Measurements from ENCODE around the gene TMEM129.

The TMEM129 gene

GRCh38 chr4:1682860-1683259 lies 38.3 kb downstream of the TMEM129 start:
- Histone ChIP-seq H3K27ac (ENCODE audit: low read length) (no peak overlapping the region), H3K9me3 (ENCODE audit: insufficient read depth, low read length, severe bottlenecking) (no peaks in the 10 kb centered on the region), H2AFZ (ENCODE audit: low read depth, low read length) (0 out of 2 replicates have a peak overlapping the region, but pooled peaks have one; percentile 21), H4K20me1 (ENCODE audit: insufficient read depth, low read length) (no peaks in the 10 kb centered on the region), H3K4me2 (ENCODE audit: insufficient read depth, low read length) (peak overlapping the region; percentile 82; the same call in 1 of the 2 replicates), H3K9ac (ENCODE audit: low read depth, low read length) (no peak overlapping the region; the same call in 1 of the 2 replicates), H3K27me3 (ENCODE audit: insufficient read depth, low read length, poor library complexity) (no peaks in the 10 kb centered on the region), H3K79me2 (ENCODE audit: insufficient read depth, low read length) (no peaks in the 10 kb centered on the region), H3K4me3 (ENCODE audit: low read depth in 1 of 2, low read length in 2 of 2) (no peak overlapping the region), H3K4me1 (ENCODE audit: insufficient read depth, low read length) (peaks cover 19% of the 10 kb centered on the region), H3K36me3 (ENCODE audit: insufficient read depth, low read length) (no peaks in the 10 kb centered on the region)
- ATAC-seq (ENCODE audit: insufficient read depth, low read depth): no peak
- TF ChIP-seq, protein P1, sequence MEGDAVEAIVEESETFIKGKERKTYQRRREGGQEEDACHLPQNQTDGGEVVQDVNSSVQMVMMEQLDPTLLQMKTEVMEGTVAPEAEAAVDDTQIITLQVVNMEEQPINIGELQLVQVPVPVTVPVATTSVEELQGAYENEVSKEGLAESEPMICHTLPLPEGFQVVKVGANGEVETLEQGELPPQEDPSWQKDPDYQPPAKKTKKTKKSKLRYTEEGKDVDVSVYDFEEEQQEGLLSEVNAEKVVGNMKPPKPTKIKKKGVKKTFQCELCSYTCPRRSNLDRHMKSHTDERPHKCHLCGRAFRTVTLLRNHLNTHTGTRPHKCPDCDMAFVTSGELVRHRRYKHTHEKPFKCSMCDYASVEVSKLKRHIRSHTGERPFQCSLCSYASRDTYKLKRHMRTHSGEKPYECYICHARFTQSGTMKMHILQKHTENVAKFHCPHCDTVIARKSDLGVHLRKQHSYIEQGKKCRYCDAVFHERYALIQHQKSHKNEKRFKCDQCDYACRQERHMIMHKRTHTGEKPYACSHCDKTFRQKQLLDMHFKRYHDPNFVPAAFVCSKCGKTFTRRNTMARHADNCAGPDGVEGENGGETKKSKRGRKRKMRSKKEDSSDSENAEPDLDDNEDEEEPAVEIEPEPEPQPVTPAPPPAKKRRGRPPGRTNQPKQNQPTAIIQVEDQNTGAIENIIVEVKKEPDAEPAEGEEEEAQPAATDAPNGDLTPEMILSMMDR (IDR thresholded peaks at IDR 0.05; ENCODE audit: borderline replicate concordance, extremely low read depth, low read length, poor library complexity, severe bottlenecking): no peak
- TF ChIP-seq EZH2 (IDR thresholded peaks at IDR 0.05; ENCODE audit: borderline replicate concordance, low read depth, low read length, severe bottlenecking): no peak
- DNase-seq: no peak

DNA sequence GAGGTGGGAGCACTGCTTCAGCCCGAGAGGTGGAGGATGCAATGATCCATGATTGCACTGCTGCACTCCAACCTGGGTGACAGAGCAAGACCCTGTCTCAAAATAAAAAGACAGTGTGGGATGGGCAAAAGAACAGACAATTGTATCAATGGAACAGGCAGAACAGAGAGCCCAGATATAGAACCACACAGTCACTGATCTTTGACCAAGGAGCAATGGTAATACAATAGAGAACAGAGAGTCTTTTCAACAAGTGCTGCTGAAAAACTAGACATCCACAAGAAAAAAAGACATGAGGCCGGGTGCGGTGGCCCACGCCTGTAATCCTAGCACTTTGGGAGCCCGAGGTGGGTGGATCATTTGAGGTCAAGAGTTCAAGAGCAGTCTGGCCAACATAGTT lies 42.9 kb downstream of the TMEM129 start:
- Histone ChIP-seq H3K4me2 (ENCODE audit: insufficient read depth, low read length) (no peak overlapping the region), H4K20me1 (ENCODE audit: insufficient read depth, low read length) (no peaks in the 10 kb centered on the region), H3K4me3 (ENCODE audit: low read depth in 1 of 2, low read length in 2 of 2) (no peak overlapping the region), H3K4me1 (ENCODE audit: insufficient read depth, low read length) (peaks cover 2% of the 10 kb centered on the region), H3K9me3 (ENCODE audit: insufficient read depth, low read length, severe bottlenecking) (no peaks in the 10 kb centered on the region), H3K79me2 (ENCODE audit: insufficient read depth, low read length) (no peaks in the 10 kb centered on the region), H2AFZ (ENCODE audit: low read depth, low read length) (no peak overlapping the region), H3K27me3 (ENCODE audit: insufficient read depth, low read length, poor library complexity) (no peaks in the 10 kb centered on the region), H3K36me3 (ENCODE audit: insufficient read depth, low read length) (no peaks in the 10 kb centered on the region), H3K9ac (ENCODE audit: low read depth, low read length) (no peak overlapping the region), H3K27ac (ENCODE audit: low read length) (no peak overlapping the region)
- TF ChIP-seq, protein P1 (IDR thresholded peaks at IDR 0.05; ENCODE audit: borderline replicate concordance, extremely low read depth, low read length, poor library complexity, severe bottlenecking): no peak
- TF ChIP-seq EZH2 (IDR thresholded peaks at IDR 0.05; ENCODE audit: borderline replicate concordance, low read depth, low read length, severe bottlenecking): no peak
- ATAC-seq (ENCODE audit: insufficient read depth, low read depth) (no peak), DNase-seq (no peak)

- no peaks in the 10 kb centered on the region for H4K20me1 ChIP-seq (ENCODE audit: insufficient read depth, low read length)
- DNase-seq (no peak), ATAC-seq (ENCODE audit: insufficient read depth, low read depth) (no peak)
- no peak overlapping the region for H3K4me3 ChIP-seq (ENCODE audit: low read depth in 1 of 2, low read length in 2 of 2)
- no peak overlapping the region for H3K27ac ChIP-seq (ENCODE audit: low read length)
- no peaks in the 10 kb centered on the region for H3K4me1 ChIP-seq (ENCODE audit: insufficient read depth, low read length)
- no peak for TF ChIP-seq EZH2 (IDR thresholded peaks at IDR 0.05; ENCODE audit: borderline replicate concordance, low read depth, low read length, severe bottlenecking)
- TF ChIP-seq, protein P1 (IDR thresholded peaks at IDR 0.05; ENCODE audit: borderline replicate concordance, extremely low read depth, low read length, poor library complexity, severe bottlenecking): no peak
- H3K27me3 ChIP-seq (ENCODE audit: insufficient read depth, low read length, poor library complexity): no peaks in the 10 kb centered on the region
- no peaks in the 10 kb centered on the region for H3K79me2 ChIP-seq (ENCODE audit: insufficient read depth, low read length)
- H3K4me2 ChIP-seq (ENCODE audit: insufficient read depth, low read length): no peak overlapping the region
- H2AFZ ChIP-seq (ENCODE audit: low read depth, low read length): no peak overlapping the region
- H3K36me3 ChIP-seq (ENCODE audit: insufficient read depth, low read length): no peaks in the 10 kb centered on the region
- no peaks in the 10 kb centered on the region for H3K9me3 ChIP-seq (ENCODE audit: insufficient read depth, low read length, severe bottlenecking)
- no peak overlapping the region for H3K9ac ChIP-seq (ENCODE audit: low read depth, low read length)
Observed at GRCh38 chr4:1676605-1677525, 44.3 kb downstream of the TMEM129 start.
